Liver (tissue), 9 donors: ENCODE results near the gene ATG9B. TPM values are rescaled to one million over a fixed set of nuclear protein-coding genes. Genes with fewer than 3 reads are reported as not detected.

ENCODE experiments used
- DNase-seq: peaks from one replicate; pipeline ENCODE4 v3.0.0-alpha.2; 2017; ENCODE audit warnings: low spot score
- H3K27ac ChIP-seq, 2 donors: one replicate each; pipeline ENCODE4 v1.7.0; 2013; ENCODE audit warnings: inconsistent platforms in 2 of 2, low read length in 2 of 2, control low read depth in 1 of 2, low read depth in 1 of 2, mild to moderate bottlenecking in 1 of 2
- H3K27me3 ChIP-seq, 4 donors: one replicate each; pipeline versions ENCODE4 v1.6.1 to v1.7.0; 2013; ENCODE audit warnings: low read length in 3 of 4, inconsistent platforms in 1 of 4, mild to moderate bottlenecking in 1 of 4, moderate library complexity in 1 of 4; ENCODE audit not compliant: control insufficient read depth in 4 of 4, insufficient read depth in 4 of 4
- H3K36me3 ChIP-seq, 4 donors: one replicate each; pipeline versions ENCODE4 v1.6.1 to v1.7.0; 2013; ENCODE audit warnings: low read length in 3 of 4, mild to moderate bottlenecking in 3 of 4, low read depth in 1 of 4, moderate library complexity in 1 of 4; ENCODE audit not compliant: control insufficient read depth in 4 of 4, insufficient read depth in 3 of 4
- H3K4me1 ChIP-seq, 4 donors: one replicate each; pipeline versions ENCODE4 v1.6.1 to v1.7.0; 2013; ENCODE audit warnings: low read length in 3 of 4, mild to moderate bottlenecking in 3 of 4, moderate library complexity in 1 of 4; ENCODE audit not compliant: control insufficient read depth in 4 of 4, insufficient read depth in 4 of 4
- H3K4me3 ChIP-seq, 3 donors: one replicate each; pipeline versions ENCODE4 v1.6.1 to v1.7.0; 2013; ENCODE audit warnings: low read length in 3 of 3, control low read depth in 1 of 3, low read depth in 1 of 3, mild to moderate bottlenecking in 1 of 3
- H3K9ac ChIP-seq, 2 donors: one replicate each; pipeline ENCODE4 v1.7.0; 2013; ENCODE audit warnings: low read length in 2 of 2, mild to moderate bottlenecking in 2 of 2, moderate library complexity in 2 of 2, control low read depth in 1 of 2, low read depth in 1 of 2
- H3K9me3 ChIP-seq, 4 donors: one replicate each; pipeline versions ENCODE4 v1.6.1 to v1.7.0; 2013; ENCODE audit warnings: low read length in 3 of 4; ENCODE audit not compliant: control insufficient read depth in 4 of 4
- EGR1 ChIP-seq, 2 donors: IDR thresholded peaks; 2 replicates each; pipeline ENCODE4 v1.6.1; 2016 to 2018; ENCODE audit warnings: antibody characterized with exemption in 2 of 2, low read depth in 2 of 2
- FOXA1 ChIP-seq: IDR thresholded peaks from 2 replicates; pipeline ENCODE4 v1.6.1; 2016; ENCODE audit warnings: antibody characterized with exemption
- FOXA2 ChIP-seq: IDR thresholded peaks from 2 replicates; pipeline ENCODE4 v1.6.1; 2016; ENCODE audit warnings: antibody characterized with exemption
- GABPA ChIP-seq, 2 donors: IDR thresholded peaks in 1 of 2; conservative IDR thresholded peaks in 1 of 2; 2 replicates each; pipeline ENCODE4 v1.6.1; 2016; ENCODE audit warnings: antibody characterized with exemption in 2 of 2, mild to moderate bottlenecking in 1 of 2, moderate library complexity in 1 of 2
- HNF4A ChIP-seq, 2 donors: conservative IDR thresholded peaks; 2 replicates each; pipeline ENCODE4 v1.6.1; 2016; ENCODE audit warnings: antibody characterized with exemption in 2 of 2, mild to moderate bottlenecking in 2 of 2
- HNF4G ChIP-seq: IDR thresholded peaks from 2 replicates; pipeline ENCODE4 v1.6.1; 2016; ENCODE audit warnings: antibody characterized with exemption
- JUND ChIP-seq, 2 donors: IDR thresholded peaks; 2 replicates each; pipeline ENCODE4 v1.6.1; 2016; ENCODE audit warnings: antibody characterized with exemption in 2 of 2
- MAX ChIP-seq: IDR thresholded peaks from 2 replicates; pipeline ENCODE4 v1.6.1; 2016; ENCODE audit warnings: antibody characterized with exemption
- NR2F2 ChIP-seq: IDR thresholded peaks from 2 replicates; pipeline ENCODE4 v1.6.1; 2016; ENCODE audit warnings: antibody characterized with exemption
- RAD21 ChIP-seq, 2 donors: IDR thresholded peaks; 2 replicates each; pipeline ENCODE4 v1.6.1; 2016; ENCODE audit warnings: antibody characterized with exemption in 2 of 2, mild to moderate bottlenecking in 2 of 2
- REST ChIP-seq: IDR thresholded peaks from 2 replicates; pipeline ENCODE4 v1.6.1; 2016; ENCODE audit warnings: antibody characterized with exemption, mild to moderate bottlenecking
- RXRA ChIP-seq, 2 donors: IDR thresholded peaks; 2 replicates each; pipeline ENCODE4 v1.6.1; 2017 to 2018; ENCODE audit warnings: antibody characterized with exemption in 2 of 2, mild to moderate bottlenecking in 1 of 2
- SP1 ChIP-seq: IDR thresholded peaks from 2 replicates; pipeline ENCODE4 v1.6.1; 2018; ENCODE audit warnings: antibody characterized with exemption, mild to moderate bottlenecking
- TAF1 ChIP-seq: conservative IDR thresholded peaks from 2 replicates; pipeline ENCODE4 v1.6.1; 2016; ENCODE audit warnings: antibody characterized with exemption, mild to moderate bottlenecking
- YY1 ChIP-seq: IDR thresholded peaks from 2 replicates; pipeline ENCODE4 v1.6.1; 2016; ENCODE audit warnings: antibody characterized with exemption, mild to moderate bottlenecking
- ZBTB33 ChIP-seq: IDR thresholded peaks from 2 replicates; pipeline ENCODE4 v1.6.1; 2016; ENCODE audit warnings: antibody characterized with exemption
- WGBS: extraction: QIAGEN DNeasy Blood & Tissue Kit; methylation state at CpG from one replicate; pipeline ENCODE4 v1.1.7; 2013; 5-methylcytosine and 5-hydroxymethylcytosine counted together
- polyA plus RNA-seq, 2 donors: library from polyadenylated mRNA; stranded (reverse) in 1 of 2; unstranded in 1 of 2; fragments of 200-250 nt in 1 of 2; fragments of >200 nt in 1 of 2; fragmentation: Nextera tagmentation in 1 of 2; extraction: Ambion mirVana in 1 of 2; gene quantifications; one replicate each; pipeline versions ENCODE4 v1.2.1 to v1.2.3, GENCODE V29; 2013 to 2015
- total RNA-seq, 2 donors: library from RNA; depleted of rRNA; stranded (reverse); fragments of >200 nt; gene quantifications; one replicate each; pipeline ENCODE4 v1.2.3, GENCODE V29; 2014
- TF ChIP-seq, protein P1 (sequence below): fragments of 150-350 bp; IDR thresholded peaks from 2 replicates; pipeline ENCODE4 v1.5.1; 2017; ENCODE audit warnings: improper control_type of control experiment, low read depth, low read length; ENCODE audit not compliant: missing input control
- TF ChIP-seq, protein P2 (sequence below): IDR thresholded peaks from 2 replicates; pipeline ENCODE4 v1.6.1; 2016; ENCODE audit warnings: antibody characterized with exemption
- donor health status: healthy.
- donor health status: healthy.
- donor health status: healthy.
- donor health status: healthy.
- donor health status: healthy.

The ATG9B gene
- total and polyA plus RNA-seq, 4 donors = 0.61 TPM; not detected in 3

DNA sequence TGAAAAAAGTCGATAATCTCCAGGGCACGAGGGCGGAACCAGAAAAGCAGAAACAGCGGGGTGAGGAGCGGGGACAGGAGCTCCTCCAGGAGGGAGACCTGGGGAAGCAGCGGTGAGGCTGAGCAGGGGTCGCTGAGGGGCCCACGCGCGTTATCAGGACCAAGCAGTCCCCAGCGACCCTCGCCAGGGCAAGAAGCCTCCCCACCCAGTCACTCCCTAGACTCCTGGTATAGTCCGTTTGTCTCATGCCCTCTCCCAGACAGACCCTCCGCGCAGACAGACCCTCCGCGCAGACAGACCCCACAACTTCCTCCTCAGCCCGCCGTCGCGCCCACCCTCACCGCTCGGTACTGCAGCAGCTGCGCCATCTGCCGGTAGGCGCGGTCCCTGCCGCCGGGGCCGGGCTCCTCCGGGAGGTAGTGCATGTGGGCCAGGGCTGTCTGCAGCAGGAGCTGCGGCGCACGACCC, 6.3 kb downstream of the ATG9B start:
- Histone ChIP-seq H3K36me3 (no peaks in the 10 kb centered on the region), H3K27ac (no peak overlapping the region), H3K27me3 (peaks cover 0 to 2% (median 0%) of the 10 kb centered on the region in 4 donors), H3K4me3 (no peak overlapping the region), H3K9ac (no peak overlapping the region), H3K9me3 (no peaks in the 10 kb centered on the region), H3K4me1 (peaks cover 6 to 23% (median 12%) of the 10 kb centered on the region in 4 donors)
- TF ChIP-seq GABPA (IDR thresholded peaks at IDR 0.05 in 1 of 2, conservative IDR thresholded peaks at IDR 0.05 in 1 of 2) = no peak
- TF ChIP-seq, protein P1, sequence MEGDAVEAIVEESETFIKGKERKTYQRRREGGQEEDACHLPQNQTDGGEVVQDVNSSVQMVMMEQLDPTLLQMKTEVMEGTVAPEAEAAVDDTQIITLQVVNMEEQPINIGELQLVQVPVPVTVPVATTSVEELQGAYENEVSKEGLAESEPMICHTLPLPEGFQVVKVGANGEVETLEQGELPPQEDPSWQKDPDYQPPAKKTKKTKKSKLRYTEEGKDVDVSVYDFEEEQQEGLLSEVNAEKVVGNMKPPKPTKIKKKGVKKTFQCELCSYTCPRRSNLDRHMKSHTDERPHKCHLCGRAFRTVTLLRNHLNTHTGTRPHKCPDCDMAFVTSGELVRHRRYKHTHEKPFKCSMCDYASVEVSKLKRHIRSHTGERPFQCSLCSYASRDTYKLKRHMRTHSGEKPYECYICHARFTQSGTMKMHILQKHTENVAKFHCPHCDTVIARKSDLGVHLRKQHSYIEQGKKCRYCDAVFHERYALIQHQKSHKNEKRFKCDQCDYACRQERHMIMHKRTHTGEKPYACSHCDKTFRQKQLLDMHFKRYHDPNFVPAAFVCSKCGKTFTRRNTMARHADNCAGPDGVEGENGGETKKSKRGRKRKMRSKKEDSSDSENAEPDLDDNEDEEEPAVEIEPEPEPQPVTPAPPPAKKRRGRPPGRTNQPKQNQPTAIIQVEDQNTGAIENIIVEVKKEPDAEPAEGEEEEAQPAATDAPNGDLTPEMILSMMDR = peak; percentile 71
- peak; percentile 57 to 76 for TF ChIP-seq RAD21 (IDR thresholded peaks at IDR 0.05)
- DNase-seq = peak; percentile 79
- 7% methylated on average over 34 of the region's 34 CpGs for WGBS

DNA sequence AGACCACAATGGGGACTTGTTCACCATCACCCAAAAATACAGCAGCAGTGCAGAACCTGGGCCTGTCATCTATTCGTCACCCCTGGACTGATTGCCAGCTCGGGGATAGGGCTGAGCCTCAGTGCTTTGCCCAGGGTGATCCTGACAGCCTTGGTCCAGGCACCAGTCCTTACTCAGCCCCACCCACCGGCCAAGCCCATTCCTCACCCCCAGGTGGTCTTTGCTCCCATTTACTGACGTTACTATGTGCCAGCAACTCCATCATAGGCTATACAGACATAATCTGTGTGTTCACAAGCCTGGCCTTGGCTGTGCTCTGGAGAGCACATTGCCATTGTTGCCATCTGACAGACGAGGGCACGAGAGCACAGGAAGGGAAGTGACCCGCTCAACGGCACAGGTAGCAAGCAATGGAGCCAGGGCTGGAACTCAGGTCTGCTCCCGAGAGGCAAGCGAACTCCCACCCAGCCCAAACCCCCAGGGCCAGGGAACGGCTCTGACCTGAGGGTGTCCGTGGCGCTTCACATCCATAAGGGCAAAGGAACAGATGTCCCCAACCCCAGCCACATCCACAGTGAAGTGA, 6.8 kb downstream of the ATG9B start:
- TF ChIP-seq, protein P1 = no peak
- TF ChIP-seq HNF4G (no peak), MAX (no peak), EGR1 (IDR thresholded peaks at IDR 0.05; ENCODE audit: low read depth in 2 of 2) (no peak), REST (no peak), ZBTB33 (no peak), HNF4A (conservative IDR thresholded peaks at IDR 0.05) (no peak), NR2F2 (no peak), JUND (IDR thresholded peaks at IDR 0.05) (no peak), GABPA (IDR thresholded peaks at IDR 0.05 in 1 of 2, conservative IDR thresholded peaks at IDR 0.05 in 1 of 2) (no peak), FOXA2 (no peak), RAD21 (IDR thresholded peaks at IDR 0.05) (no peak), SP1 (no peak), FOXA1 (no peak), RXRA (IDR thresholded peaks at IDR 0.05) (no peak), TAF1 (no peak), YY1 (no peak)
- TF ChIP-seq, protein P2, sequence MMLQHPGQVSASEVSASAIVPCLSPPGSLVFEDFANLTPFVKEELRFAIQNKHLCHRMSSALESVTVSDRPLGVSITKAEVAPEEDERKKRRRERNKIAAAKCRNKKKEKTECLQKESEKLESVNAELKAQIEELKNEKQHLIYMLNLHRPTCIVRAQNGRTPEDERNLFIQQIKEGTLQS = no peak
- H3K4me3 ChIP-seq = no peak overlapping the region
- peaks cover 0 to 2% (median 0%) of the 10 kb centered on the region in 4 donors for H3K27me3 ChIP-seq
- H3K9ac ChIP-seq = no peak overlapping the region
- no peaks in the 10 kb centered on the region for H3K9me3 ChIP-seq
- H3K27ac ChIP-seq = no peak overlapping the region
- DNase-seq = no peak
- H3K36me3 ChIP-seq = no peaks in the 10 kb centered on the region
- WGBS = 44% methylated on average over 13 of the region's 13 CpGs
- peaks cover 6 to 25% (median 13%) of the 10 kb centered on the region in 4 donors for H3K4me1 ChIP-seq
